C4-2B (cell line): ENCODE data around the gene KCP.

Experiments
- CTCF ChIP-seq: fragments of 450-650 bp; conservative IDR thresholded peaks from 2 replicates; pipeline ENCODE4 v1.5.1; 2017; ENCODE audit warnings: mild to moderate bottlenecking
- ZFX ChIP-seq: fragments of 450-650 bp; IDR thresholded peaks from 2 replicates; pipeline ENCODE4 v1.6.1; 2017

GRCh38 chr7:128852537-128853254, 57.8 kb downstream of the KCP start:
- TF ChIP-seq CTCF (no peak), ZFX (no peak)
